GM21737 (cell line): ENCODE measurements around the gene DTNBP1.

Source experiments
- ATAC-seq: cut with Tn5 transposase; IDR thresholded peaks from one replicate; pipeline ENCODE4 v1.9.1; 2021; ENCODE audit warnings: mild to moderate bottlenecking, moderate library complexity; ENCODE audit not compliant: unreplicated experiment

The DTNBP1 gene

GRCh38 chr6:15626878-15627674 is 35.8 kb downstream of the DTNBP1 start:
- no peak for ATAC-seq

GRCh38 chr6:15626160-15626559 is 36.7 kb downstream of the DTNBP1 start:
- no peak for ATAC-seq

- no peak for ATAC-seq
Observed at GRCh38 chr6:15623276-15624116, 39.3 kb downstream of the DTNBP1 start.

- no peak for ATAC-seq
Observed at GRCh38 chr6:15622045-15622740, 40.6 kb downstream of the DTNBP1 start.

GRCh38 chr6:15621203-15622044 is 41.4 kb downstream of the DTNBP1 start:
- ATAC-seq: peak; percentile 90

- no peak for ATAC-seq
Observed at GRCh38 chr6:15620611-15621010, 42.2 kb downstream of the DTNBP1 start.

GRCh38 chr6:15619330-15619729 is 43.5 kb downstream of the DTNBP1 start:
- no peak for ATAC-seq

- ATAC-seq: no peak
Observed at GRCh38 chr6:15618685-15619084, 44.1 kb downstream of the DTNBP1 start.

GRCh38 chr6:15616261-15616660 is 46.6 kb downstream of the DTNBP1 start:
- ATAC-seq: no peak

GRCh38 chr6:15615802-15616201 is 47.0 kb downstream of the DTNBP1 start:
- ATAC-seq: no peak

GRCh38 chr6:15614277-15614676 is 48.6 kb downstream of the DTNBP1 start:
- ATAC-seq: no peak

- ATAC-seq: no peak
Observed at GRCh38 chr6:15608396-15608795, 54.4 kb downstream of the DTNBP1 start.

GRCh38 chr6:15607603-15608002 is 55.2 kb downstream of the DTNBP1 start:
- no peak for ATAC-seq

- no peak for ATAC-seq
Observed at GRCh38 chr6:15606347-15606746, 56.5 kb downstream of the DTNBP1 start.

- no peak for ATAC-seq
Observed at GRCh38 chr6:15604843-15605242, 58.0 kb downstream of the DTNBP1 start.

GRCh38 chr6:15602154-15602553 is 60.7 kb downstream of the DTNBP1 start:
- no peak for ATAC-seq

GRCh38 chr6:15598273-15598798 is 64.5 kb downstream of the DTNBP1 start:
- no peak for ATAC-seq

- no peak for ATAC-seq
Observed at GRCh38 chr6:15596186-15596896, 66.5 kb downstream of the DTNBP1 start.

- no peak for ATAC-seq
Observed at GRCh38 chr6:15595461-15596173, 67.2 kb downstream of the DTNBP1 start.
